SK-N-SH (cell line): Measurements from ENCODE around the gene NXPE3. TPM values are rescaled to one million over a fixed set of nuclear protein-coding genes. Genes with fewer than 3 reads are reported as not detected.

ENCODE experiments used
- CTCF ChIA-PET: fragments of 300-600, 350-600 bp; formaldehyde crosslinking; extraction: SDS; loops from one replicate; lab custom pipeline; 2021; lab: Yijun Ruan, JAX
- POLR2A ChIA-PET: fragments of 350-600 bp; sonication (Branson Sonifier 250); formaldehyde crosslinking; extraction: SDS; loops from one replicate; lab custom pipeline; 2020; ENCODE audit warnings: antibody characterized with exemption, inconsistent platforms; lab: Yijun Ruan, JAX
- DNase-seq: peaks from one replicate; pipeline ENCODE4 v3.0.0; 2012
- H2AFZ ChIP-seq: fragments of 200-600 bp; sonication (generic); 2 replicates; pipeline ENCODE4 v1.8.1; 2016; ENCODE audit warnings: antibody characterized with exemption, mild to moderate bottlenecking, low read depth
- H3F3A ChIP-seq: fragments of 200-600 bp; sonication (generic); replicated peaks from 2 replicates; pipeline ENCODE3; 2016; ENCODE audit warnings: antibody characterized with exemption, mild to moderate bottlenecking; ENCODE audit not compliant: insufficient read depth
- H3K27ac ChIP-seq, 2 experiments: fragments of 200-500 bp in 1 of 2; fragments of 200-600 bp in 1 of 2; sonication (Bioruptor generic) in 1 of 2; sonication (generic), shearing (Covaris generic) in 1 of 2; 2 replicates each; pipeline versions ENCODE4 v1.5.1 to v1.6.1; 2014 to 2016; ENCODE audit warnings: low read depth in 2 of 2, inconsistent platforms in 1 of 2, low read length in 1 of 2, mild to moderate bottlenecking in 1 of 2, mixed read lengths in 1 of 2
- H3K27me3 ChIP-seq: fragments of 200-600 bp; sonication (generic), shearing (Covaris generic); 2 replicates; pipeline ENCODE4 v1.6.1; 2016; ENCODE audit warnings: mixed run types; ENCODE audit not compliant: insufficient read depth
- H3K36me3 ChIP-seq, 2 experiments: fragments of 200-500 bp in 1 of 2; fragments of 200-600 bp in 1 of 2; sonication (Bioruptor generic) in 1 of 2; sonication (generic) in 1 of 2; replicated peaks in 1 of 2; 2 replicates each; pipeline versions ENCODE3 to v1.5.1; 2014 to 2016; ENCODE audit warnings: low read length in 1 of 2, mild to moderate bottlenecking in 1 of 2; ENCODE audit not compliant: insufficient read depth in 2 of 2, control insufficient read depth in 1 of 2
- H3K4me1 ChIP-seq, 2 experiments: fragments of 200-500 bp in 1 of 2; fragments of 200-600 bp in 1 of 2; sonication (Bioruptor generic) in 1 of 2; sonication (generic), shearing (Covaris generic) in 1 of 2; 2 replicates each; pipeline versions ENCODE4 v1.5.1 to v1.6.1; 2014 to 2016; ENCODE audit warnings: low read depth in 1 of 2, low read length in 1 of 2, mixed run types in 1 of 2; ENCODE audit not compliant: insufficient read depth in 2 of 2, control insufficient read depth in 1 of 2
- H3K4me2 ChIP-seq: fragments of 200-600 bp; sonication (generic), shearing (Covaris generic); 2 replicates; pipeline ENCODE4 v1.6.1; 2017; ENCODE audit warnings: mixed run types
- H3K4me3 ChIP-seq, 2 experiments: fragments of 200-500 bp in 1 of 2; fragments of 200-600 bp in 1 of 2; sonication (Bioruptor generic) in 1 of 2; sonication (generic), shearing (Covaris generic) in 1 of 2; 2 replicates each; pipeline versions ENCODE4 v1.5.1 to v1.8.1; 2014 to 2016; ENCODE audit warnings: low read depth in 2 of 2, inconsistent platforms in 1 of 2, low read length in 1 of 2, mild to moderate bottlenecking in 1 of 2, mixed read lengths in 1 of 2, moderate library complexity in 1 of 2
- H3K79me2 ChIP-seq: fragments of 200-600 bp; sonication (generic); 2 replicates; pipeline ENCODE4 v1.8.1; 2017; ENCODE audit warnings: mild to moderate bottlenecking; ENCODE audit not compliant: insufficient read depth
- H3K9ac ChIP-seq: fragments of 200-600 bp; sonication (generic); 2 replicates; pipeline ENCODE4 v1.6.1; 2017; ENCODE audit warnings: mixed run types
- H3K9me2 ChIP-seq: fragments of 200-600 bp; sonication (generic); 2 replicates; pipeline ENCODE4 v1.6.1; 2017; ENCODE audit warnings: mixed run types
- H3K9me3 ChIP-seq: fragments of 200-600 bp; sonication (generic); 2 replicates; pipeline ENCODE4 v1.6.1; 2017; ENCODE audit warnings: mixed run types, mild to moderate bottlenecking, moderate library complexity
- H4K20me1 ChIP-seq: fragments of 200-600 bp; sonication (generic); 2 replicates; pipeline ENCODE4 v1.6.1; 2017; ENCODE audit warnings: mild to moderate bottlenecking, mixed run types; ENCODE audit not compliant: insufficient read depth
- CHD2 ChIP-seq: fragments of 150-350 bp; IDR thresholded peaks from 2 replicates; pipeline ENCODE4 v1.6.1; 2018; ENCODE audit warnings: low read length; ENCODE audit not compliant: partially characterized antibody
- FOSL2 ChIP-seq: IDR thresholded peaks from 2 replicates; pipeline ENCODE4 v1.4.0; 2012; ENCODE audit warnings: low read depth, mild to moderate bottlenecking, moderate library complexity, borderline replicate concordance
- FOXM1 ChIP-seq: IDR thresholded peaks from 2 replicates; pipeline ENCODE4 v1.4.0; 2012; ENCODE audit warnings: low read depth, mild to moderate bottlenecking
- POLR2AphosphoS5 ChIP-seq: IDR thresholded peaks from 2 replicates; pipeline ENCODE4 v1.6.1; 2012; ENCODE audit warnings: low read depth, low read length
- RAD21 ChIP-seq: IDR thresholded peaks from 2 replicates; pipeline ENCODE4 v1.6.1; 2012; ENCODE audit warnings: mild to moderate bottlenecking, low read length
- RCOR1 ChIP-seq: fragments of 150-350 bp; IDR thresholded peaks from 2 replicates; pipeline ENCODE4 v1.6.1; 2017; ENCODE audit warnings: antibody characterized with exemption, low read length
- RXRA ChIP-seq: IDR thresholded peaks from 2 replicates; pipeline ENCODE4 v1.4.0; 2012; ENCODE audit warnings: low read depth, mild to moderate bottlenecking, borderline replicate concordance
- TEAD4 ChIP-seq: IDR thresholded peaks from 2 replicates; pipeline ENCODE4 v1.4.0; 2012; ENCODE audit warnings: mild to moderate bottlenecking, borderline replicate concordance; ENCODE audit not compliant: insufficient read depth
- YY1 ChIP-seq: IDR thresholded peaks from 2 replicates; pipeline ENCODE4 v1.4.0; 2012; ENCODE audit warnings: low read depth, mild to moderate bottlenecking
- WGBS: methylation state at CpG from one replicate; pipeline ENCODE4 v1.1.6; 2017; ENCODE audit warnings: low lambda C conversion rate; 5-methylcytosine and 5-hydroxymethylcytosine counted together
- polyA plus RNA-seq, 3 experiments: library from polyadenylated mRNA; depleted of rRNA; stranded (reverse); fragments of >200 nt; gene quantifications; 2 replicates each; pipeline ENCODE4 v1.2.3, GENCODE V29; 2012
- TF ChIP-seq, protein P1 (sequence below): IDR thresholded peaks from 2 replicates; pipeline ENCODE4 v1.4.0; 2012; ENCODE audit warnings: low read depth, borderline replicate concordance
- TF ChIP-seq, protein P2 (sequence below): IDR thresholded peaks from 2 replicates; pipeline ENCODE4 v1.6.1; 2012; ENCODE audit warnings: mild to moderate bottlenecking, low read depth, low read length, moderate library complexity
- TF ChIP-seq, protein P3 (sequence below): IDR thresholded peaks from 2 replicates; pipeline ENCODE4 v1.4.0; 2012; ENCODE audit warnings: low read depth
- TF ChIP-seq, protein P4 (sequence below): IDR thresholded peaks from 2 replicates; pipeline ENCODE4 v1.4.0; 2012; ENCODE audit warnings: low read depth, borderline replicate concordance

NXPE3 gene
- polyA plus RNA-seq, 1 of the 3 experiments (the other 2 are of a cell fraction) = 21.3 TPM

DNA sequence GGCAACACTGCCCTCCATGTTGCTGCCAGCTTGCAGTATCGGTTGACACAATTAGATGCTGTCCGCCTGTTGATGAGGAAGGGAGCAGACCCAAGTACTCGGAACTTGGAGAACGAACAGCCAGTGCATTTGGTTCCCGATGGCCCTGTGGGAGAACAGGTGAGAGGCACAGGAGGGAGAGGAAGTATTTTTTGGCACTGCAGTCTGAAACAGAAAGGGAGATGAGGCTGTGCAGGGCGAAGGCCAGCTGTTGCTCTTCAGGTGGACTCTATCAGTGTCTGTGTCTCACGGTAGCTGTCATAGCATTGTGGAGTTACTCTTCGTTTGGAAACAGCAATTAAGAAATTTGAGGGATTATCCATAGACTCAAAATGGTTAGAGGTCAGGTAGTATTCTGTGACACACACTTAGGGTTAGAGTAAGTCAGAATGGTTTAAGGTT is 78.3 kb downstream of the NXPE3 start:
- peak overlapping the region in 1 of 2 experiments; percentile 7; a peak in 2 of 4 replicates for H3K27ac ChIP-seq
- DNase-seq = no peak
- WGBS = 92% methylated on average over 8 of the region's 8 CpGs
- POLR2A ChIA-PET = no interaction called here
- H3K4me3 ChIP-seq = no peak overlapping the region
- no peak overlapping the region for H2AFZ ChIP-seq
- H3F3A ChIP-seq = peaks cover 69% of the 10 kb centered on the region
- H3K9me2 ChIP-seq = no peaks in the 10 kb centered on the region
- peaks cover 93% of the 10 kb centered on the region in 2 experiments for H3K36me3 ChIP-seq
- H3K4me1 ChIP-seq = peaks cover 0 to 3% of the 10 kb centered on the region in 2 experiments; a peak in 2 of 4 replicates
- H3K4me2 ChIP-seq = 0 out of 2 replicates have a peak overlapping the region, but pooled peaks have one; percentile 18
- CTCF ChIA-PET = no interaction called here
- no peaks in the 10 kb centered on the region for H3K9me3 ChIP-seq
- peaks cover 58% of the 10 kb centered on the region for H3K79me2 ChIP-seq
- no peak overlapping the region for H3K9ac ChIP-seq
- no peaks in the 10 kb centered on the region for H3K27me3 ChIP-seq
- peaks cover 31% of the 10 kb centered on the region for H4K20me1 ChIP-seq
- TF ChIP-seq, protein P1, sequence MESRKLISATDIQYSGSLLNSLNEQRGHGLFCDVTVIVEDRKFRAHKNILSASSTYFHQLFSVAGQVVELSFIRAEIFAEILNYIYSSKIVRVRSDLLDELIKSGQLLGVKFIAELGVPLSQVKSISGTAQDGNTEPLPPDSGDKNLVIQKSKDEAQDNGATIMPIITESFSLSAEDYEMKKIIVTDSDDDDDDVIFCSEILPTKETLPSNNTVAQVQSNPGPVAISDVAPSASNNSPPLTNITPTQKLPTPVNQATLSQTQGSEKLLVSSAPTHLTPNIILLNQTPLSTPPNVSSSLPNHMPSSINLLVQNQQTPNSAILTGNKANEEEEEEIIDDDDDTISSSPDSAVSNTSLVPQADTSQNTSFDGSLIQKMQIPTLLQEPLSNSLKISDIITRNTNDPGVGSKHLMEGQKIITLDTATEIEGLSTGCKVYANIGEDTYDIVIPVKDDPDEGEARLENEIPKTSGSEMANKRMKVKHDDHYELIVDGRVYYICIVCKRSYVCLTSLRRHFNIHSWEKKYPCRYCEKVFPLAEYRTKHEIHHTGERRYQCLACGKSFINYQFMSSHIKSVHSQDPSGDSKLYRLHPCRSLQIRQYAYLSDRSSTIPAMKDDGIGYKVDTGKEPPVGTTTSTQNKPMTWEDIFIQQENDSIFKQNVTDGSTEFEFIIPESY = no peak
- no peak; the same call in 1 of the 2 replicates for TF ChIP-seq POLR2AphosphoS5
- no peak for TF ChIP-seq TEAD4
- no peak for TF ChIP-seq YY1
- TF ChIP-seq FOSL2 = no peak
- no peak for TF ChIP-seq CHD2
- TF ChIP-seq, protein P2, sequence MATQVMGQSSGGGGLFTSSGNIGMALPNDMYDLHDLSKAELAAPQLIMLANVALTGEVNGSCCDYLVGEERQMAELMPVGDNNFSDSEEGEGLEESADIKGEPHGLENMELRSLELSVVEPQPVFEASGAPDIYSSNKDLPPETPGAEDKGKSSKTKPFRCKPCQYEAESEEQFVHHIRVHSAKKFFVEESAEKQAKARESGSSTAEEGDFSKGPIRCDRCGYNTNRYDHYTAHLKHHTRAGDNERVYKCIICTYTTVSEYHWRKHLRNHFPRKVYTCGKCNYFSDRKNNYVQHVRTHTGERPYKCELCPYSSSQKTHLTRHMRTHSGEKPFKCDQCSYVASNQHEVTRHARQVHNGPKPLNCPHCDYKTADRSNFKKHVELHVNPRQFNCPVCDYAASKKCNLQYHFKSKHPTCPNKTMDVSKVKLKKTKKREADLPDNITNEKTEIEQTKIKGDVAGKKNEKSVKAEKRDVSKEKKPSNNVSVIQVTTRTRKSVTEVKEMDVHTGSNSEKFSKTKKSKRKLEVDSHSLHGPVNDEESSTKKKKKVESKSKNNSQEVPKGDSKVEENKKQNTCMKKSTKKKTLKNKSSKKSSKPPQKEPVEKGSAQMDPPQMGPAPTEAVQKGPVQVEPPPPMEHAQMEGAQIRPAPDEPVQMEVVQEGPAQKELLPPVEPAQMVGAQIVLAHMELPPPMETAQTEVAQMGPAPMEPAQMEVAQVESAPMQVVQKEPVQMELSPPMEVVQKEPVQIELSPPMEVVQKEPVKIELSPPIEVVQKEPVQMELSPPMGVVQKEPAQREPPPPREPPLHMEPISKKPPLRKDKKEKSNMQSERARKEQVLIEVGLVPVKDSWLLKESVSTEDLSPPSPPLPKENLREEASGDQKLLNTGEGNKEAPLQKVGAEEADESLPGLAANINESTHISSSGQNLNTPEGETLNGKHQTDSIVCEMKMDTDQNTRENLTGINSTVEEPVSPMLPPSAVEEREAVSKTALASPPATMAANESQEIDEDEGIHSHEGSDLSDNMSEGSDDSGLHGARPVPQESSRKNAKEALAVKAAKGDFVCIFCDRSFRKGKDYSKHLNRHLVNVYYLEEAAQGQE = no peak
- TF ChIP-seq RXRA = no peak
- TF ChIP-seq, protein P3, sequence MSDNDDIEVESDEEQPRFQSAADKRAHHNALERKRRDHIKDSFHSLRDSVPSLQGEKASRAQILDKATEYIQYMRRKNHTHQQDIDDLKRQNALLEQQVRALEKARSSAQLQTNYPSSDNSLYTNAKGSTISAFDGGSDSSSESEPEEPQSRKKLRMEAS = no peak
- no peak for TF ChIP-seq RAD21
- TF ChIP-seq RCOR1 = no peak
- no peak for TF ChIP-seq FOXM1
- TF ChIP-seq, protein P4, sequence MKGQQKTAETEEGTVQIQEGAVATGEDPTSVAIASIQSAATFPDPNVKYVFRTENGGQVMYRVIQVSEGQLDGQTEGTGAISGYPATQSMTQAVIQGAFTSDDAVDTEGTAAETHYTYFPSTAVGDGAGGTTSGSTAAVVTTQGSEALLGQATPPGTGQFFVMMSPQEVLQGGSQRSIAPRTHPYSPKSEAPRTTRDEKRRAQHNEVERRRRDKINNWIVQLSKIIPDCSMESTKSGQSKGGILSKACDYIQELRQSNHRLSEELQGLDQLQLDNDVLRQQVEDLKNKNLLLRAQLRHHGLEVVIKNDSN = no peak
